NCI-H1092 (cell line): ENCODE data around the gene HMGXB3.

ENCODE experiments used
- DNase-seq: peaks from one replicate; lab custom pipeline; 2025; lab: John Stamatoyannopoulos, UW

HMGXB3 gene

GRCh38 chr5:149990518-149991376, 9.8 kb upstream of the HMGXB3 start:
- peak; percentile 27 for DNase-seq

GRCh38 chr5:149993471-149993870, 7.1 kb upstream of the HMGXB3 start:
- no peak for DNase-seq

- no peak for DNase-seq
Measured at GRCh38 chr5:149995385-149996204, 4.9 kb upstream of the HMGXB3 start.

DNA sequence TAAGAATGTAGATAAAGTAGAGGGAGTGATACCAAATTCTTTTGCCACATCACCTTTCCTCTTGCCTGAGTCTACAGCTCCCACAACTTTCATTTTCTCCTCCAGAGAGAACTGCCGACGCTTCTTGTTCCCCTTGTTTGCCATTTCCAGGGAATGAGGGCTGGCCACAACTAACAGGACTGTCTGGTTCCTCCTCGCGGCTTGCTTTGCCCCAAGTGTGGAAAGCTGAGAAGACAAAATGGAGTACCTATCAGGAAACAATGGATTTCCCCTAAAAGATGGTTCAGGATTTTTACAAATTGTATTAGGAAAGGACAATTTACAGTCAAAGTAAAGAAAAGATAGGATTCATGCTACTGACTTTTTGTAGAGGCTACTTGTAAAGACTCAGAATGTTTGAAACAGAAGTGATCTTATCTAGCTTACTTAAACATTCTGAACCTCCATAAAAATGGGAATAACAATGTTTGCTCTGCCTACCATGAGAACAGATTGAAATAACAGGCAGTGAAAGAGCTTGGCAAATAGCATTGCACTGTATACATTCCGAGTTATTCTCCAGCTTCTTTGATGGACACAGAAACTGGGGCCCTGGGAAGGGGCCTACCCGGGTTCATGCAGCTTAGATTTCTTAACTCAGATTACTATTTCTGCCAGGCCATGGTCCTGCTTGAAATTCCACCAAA, 4.2 kb upstream of the HMGXB3 start:
- DNase-seq = no peak

DNA sequence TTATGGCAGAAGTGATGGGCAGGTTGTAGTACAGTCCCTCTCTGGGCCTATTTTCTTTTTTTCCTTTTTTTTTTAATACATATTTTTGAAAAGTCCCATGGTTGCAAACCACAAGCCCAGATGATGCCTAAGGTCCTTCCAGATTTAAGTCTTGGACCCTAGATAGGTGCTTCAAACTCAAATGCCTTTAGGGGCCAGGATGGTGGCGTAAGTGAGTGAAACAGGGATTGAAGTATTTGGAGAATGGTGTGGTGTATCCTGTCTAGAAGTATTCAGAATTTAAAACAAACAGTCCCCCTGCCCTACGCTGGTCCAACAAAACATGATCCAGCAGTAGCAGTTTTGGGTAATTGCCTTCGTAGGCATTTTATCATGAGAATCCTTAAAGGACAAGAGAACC, 2.3 kb upstream of the HMGXB3 start:
- no peak for DNase-seq

- DNase-seq = no peak
Measured at GRCh38 chr5:149999359-149999758, 1.2 kb upstream of the HMGXB3 start.

- no peak for DNase-seq
Measured at GRCh38 chr5:149999866-150000255, 678 bp upstream of the HMGXB3 start.

DNA sequence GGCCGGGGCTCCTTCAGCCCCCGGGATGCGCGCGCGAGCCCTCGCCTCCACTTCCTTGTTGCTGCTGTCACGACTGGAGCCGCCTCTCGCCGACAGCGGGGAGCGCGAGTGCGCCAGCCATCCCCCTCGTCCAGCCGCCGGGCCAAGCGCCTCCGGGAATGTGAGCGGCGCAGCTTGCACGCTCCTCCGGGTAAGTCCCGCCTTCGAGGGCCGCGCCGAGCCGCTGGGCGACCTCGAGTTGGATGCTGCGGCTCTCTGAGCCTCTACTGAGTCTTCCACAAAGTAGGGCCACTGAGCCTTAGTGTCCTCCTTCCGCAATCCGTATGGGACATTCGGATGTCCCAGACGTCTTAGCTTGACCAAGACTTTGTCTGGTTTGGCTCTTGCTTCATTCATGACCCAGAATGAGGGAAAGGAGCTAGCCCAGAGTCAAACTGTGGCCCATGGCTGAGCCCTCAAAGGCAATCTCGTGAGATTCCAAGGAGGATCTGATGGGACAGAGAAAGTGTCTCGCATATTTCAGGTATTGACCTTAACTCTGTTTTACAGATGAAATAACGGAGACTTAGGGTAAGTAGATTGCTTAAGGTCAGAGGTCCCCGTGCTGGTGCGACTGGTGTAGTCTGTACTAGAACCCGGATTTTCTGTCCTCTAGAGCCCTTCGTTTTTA, 586 bp downstream of the HMGXB3 start:
- no peak for DNase-seq

DNA sequence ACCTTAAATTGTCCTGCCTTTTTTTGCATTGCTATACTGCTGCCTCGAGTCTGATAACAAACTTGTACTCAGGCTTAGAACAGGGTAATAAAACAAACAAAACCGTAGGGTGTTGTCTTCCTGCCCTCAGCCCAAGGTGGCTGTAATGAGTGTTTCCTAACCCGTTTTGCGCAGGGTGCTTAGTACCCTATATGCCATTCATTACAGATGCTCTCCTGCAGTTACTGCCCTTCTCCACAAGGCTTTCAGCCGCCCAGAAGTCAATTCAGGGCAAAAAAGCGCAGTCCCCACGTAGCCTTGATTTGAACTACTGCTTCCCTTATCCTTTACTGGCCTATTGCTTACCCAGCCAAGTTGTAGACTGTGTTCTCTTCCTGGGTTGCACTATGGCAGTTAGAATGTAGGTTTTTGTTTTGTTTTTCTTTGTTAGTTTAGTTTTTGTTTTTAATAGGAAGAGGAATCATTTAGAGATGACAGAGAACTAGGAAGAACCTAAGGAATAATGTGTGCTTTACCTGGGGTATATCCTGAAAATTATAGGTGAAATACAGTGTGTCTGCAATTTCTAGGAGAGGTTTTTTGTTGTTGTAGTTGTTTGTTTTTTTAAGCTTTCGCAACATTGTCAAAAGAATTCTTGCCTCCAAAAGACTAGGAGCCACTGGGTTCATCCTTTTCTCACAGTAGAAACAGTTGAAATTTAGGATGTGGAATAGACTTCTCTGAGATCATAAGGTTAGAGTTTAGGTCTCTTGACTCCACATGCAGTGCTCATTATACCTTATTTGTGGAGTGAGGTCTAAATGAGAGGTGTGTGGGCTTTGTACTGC, 1.3 kb downstream of the HMGXB3 start:
- peak; percentile 1 for DNase-seq

DNA sequence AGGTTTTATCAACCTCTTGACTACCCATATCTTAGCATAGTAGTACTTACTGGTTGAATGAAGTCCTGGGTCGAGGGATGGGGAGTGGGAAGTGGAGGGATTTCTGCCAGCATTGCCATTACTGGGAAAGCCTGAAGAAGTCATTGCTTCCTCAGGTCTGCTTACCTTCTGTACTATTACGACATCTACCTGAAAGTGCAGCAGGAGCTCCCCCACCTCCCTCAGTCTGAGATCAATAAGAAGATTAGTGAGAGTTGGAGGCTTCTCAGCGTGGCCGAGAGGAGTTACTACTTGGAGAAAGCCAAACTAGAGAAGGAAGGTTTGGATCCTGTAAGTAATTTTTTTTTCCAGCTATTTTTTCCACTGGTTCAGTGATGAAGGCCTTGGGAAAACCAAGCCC, 5.8 kb downstream of the HMGXB3 start:
- no peak for DNase-seq

DNA sequence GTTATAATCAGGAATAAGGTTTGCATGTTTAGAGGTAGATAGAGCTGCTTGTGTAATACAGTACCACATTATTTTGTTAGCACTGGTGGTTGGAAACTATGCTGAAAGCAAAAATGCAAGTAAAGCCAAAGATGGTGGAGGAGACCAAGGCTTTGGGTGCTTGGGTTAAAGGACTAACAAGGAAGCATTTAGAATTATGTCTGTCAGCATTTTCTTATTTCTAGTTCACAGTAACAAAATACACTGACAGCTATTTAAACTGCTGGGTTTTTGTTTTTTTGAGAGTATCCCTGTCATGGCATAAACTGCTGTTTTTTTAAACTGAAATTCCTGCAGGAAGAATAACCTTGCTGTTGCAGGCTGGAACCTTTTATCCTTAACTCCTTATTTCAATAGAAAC, 6.5 kb downstream of the HMGXB3 start:
- DNase-seq = no peak

- DNase-seq = no peak
Measured at GRCh38 chr5:150009671-150010387, 9.3 kb downstream of the HMGXB3 start.

GRCh38 chr5:150013931-150014330, 13.4 kb downstream of the HMGXB3 start:
- no peak for DNase-seq

DNA sequence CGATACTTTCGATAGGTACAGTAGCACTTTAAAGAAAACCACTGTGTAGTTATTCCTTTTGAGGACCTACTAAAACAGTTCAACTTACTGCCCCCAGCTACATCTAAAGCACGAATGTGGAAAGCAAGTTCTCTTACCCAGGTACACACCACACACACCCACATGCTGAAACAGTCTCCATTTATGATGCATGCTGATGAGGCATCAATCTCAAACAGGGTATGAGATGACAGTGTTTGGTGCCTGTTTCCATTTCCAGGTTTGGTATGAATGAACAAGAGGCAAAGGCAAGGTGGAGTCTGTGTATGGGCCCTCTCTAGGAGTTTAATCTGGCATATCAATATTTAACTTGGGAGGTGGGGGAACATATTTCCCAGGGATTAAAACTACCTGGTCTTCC, 13.9 kb downstream of the HMGXB3 start:
- DNase-seq = no peak

- DNase-seq = no peak
Measured at GRCh38 chr5:150015415-150015814, 14.9 kb downstream of the HMGXB3 start.

DNA sequence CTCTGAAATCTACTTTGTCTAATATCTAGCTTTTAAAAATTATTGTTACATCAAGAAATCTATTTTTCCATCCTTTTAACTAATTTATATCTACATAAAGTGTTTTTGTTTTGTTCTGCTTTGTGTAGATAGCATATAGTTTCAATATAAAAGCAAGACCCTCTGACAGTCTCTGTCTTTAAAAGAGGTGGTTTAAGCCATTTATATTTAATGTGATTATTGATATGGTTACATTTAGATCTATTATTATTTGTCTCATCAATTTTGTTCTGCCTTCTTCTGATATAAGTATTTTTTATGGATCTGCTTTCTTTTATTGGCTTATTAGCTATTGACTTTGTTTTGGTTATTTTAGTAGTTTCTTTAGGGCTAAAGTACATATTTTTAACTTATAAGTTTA, 16.0 kb downstream of the HMGXB3 start:
- no peak for DNase-seq

- DNase-seq = no peak
Measured at GRCh38 chr5:150017226-150018005, 16.9 kb downstream of the HMGXB3 start.

DNA sequence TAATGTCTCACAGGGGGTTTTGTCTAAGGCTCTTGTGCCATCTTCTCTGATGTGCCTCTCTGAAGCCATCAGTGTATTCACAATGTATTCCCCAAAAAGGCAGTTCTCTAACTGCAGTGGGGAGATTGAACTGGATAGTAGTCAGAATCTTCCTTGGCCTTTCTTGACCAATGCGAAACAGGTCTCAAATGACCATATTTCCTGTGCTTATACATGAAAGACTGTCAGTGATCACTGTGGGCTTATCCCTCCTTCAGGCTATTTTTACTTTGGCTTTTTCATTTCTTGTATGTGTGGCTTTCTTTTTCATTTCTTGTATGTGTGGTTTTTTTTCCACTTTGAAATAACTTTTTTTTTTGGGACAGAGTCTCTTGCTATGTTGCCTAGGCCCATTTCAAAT, 19.7 kb downstream of the HMGXB3 start:
- DNase-seq = no peak

GRCh38 chr5:150021491-150022157, 21.1 kb downstream of the HMGXB3 start:
- no peak for DNase-seq
